ENCODE measurements around the gene TULP1. TPM values are rescaled to one million over a fixed set of nuclear protein-coding genes. Genes with fewer than 3 reads are reported as not detected.

Gene TULP1
- total and polyA plus RNA-seq, 2 of the 13 experiments (the other 11 are each of a cell fraction or from before 2014, with no cell fraction given), result not detected

- TF ChIP-seq HMGXB4 (CRISPR knock-in tag; IDR thresholded peaks at IDR 0.05; ENCODE audit: borderline replicate concordance in 1 of 2, low read depth in 1 of 2) (0 out of 4 replicates have a peak, but pooled peaks of 1 of the 2 experiments have one; percentile 39), ZBTB42 (CRISPR knock-in tag; IDR thresholded peaks at IDR 0.05) (peak; percentile 24), RFX3 (CRISPR knock-in tag; IDR thresholded peaks at IDR 0.05) (no peak), ZNF761 (CRISPR knock-in tag; conservative IDR thresholded peaks at IDR 0.05) (no peak), KLF12 (CRISPR knock-in tag; IDR thresholded peaks at IDR 0.05; ENCODE audit: borderline replicate concordance) (peak; percentile 58; the same call in 1 of the 2 replicates), ZBTB14 (CRISPR knock-in tag; IDR thresholded peaks at IDR 0.05) (no peak), ZNF10 (CRISPR knock-in tag; IDR thresholded peaks at IDR 0.05; ENCODE audit: borderline replicate concordance, low read depth) (no peak), ZNF660 (CRISPR knock-in tag; IDR thresholded peaks at IDR 0.05; ENCODE audit: borderline replicate concordance, low read depth) (no peak), NCOA1 (CRISPR knock-in tag; IDR thresholded peaks at IDR 0.05) (0 out of 2 replicates have a peak, but pooled peaks have one; percentile 41), ZNF547 (CRISPR knock-in tag; IDR thresholded peaks at IDR 0.05) (peak; percentile 96; the same call in 1 of the 2 replicates), STAG1 (CRISPR knock-in tag; IDR thresholded peaks at IDR 0.05) (peak; percentile 12; the same call in 1 of the 2 replicates), ZNF326 (CRISPR knock-in tag; IDR thresholded peaks at IDR 0.05; ENCODE audit: borderline replicate concordance) (no peak), POGZ (CRISPR knock-in tag; IDR thresholded peaks at IDR 0.05) (no peak), HNF1A (IDR thresholded peaks at IDR 0.05; ENCODE audit: low read depth) (no peak), HNF1A (CRISPR knock-in tag; IDR thresholded peaks at IDR 0.05; ENCODE audit: borderline replicate concordance) (no peak; the same call in 1 of the 2 replicates), ZNF607 (CRISPR knock-in tag; IDR thresholded peaks at IDR 0.05; ENCODE audit: borderline replicate concordance) (peak; percentile 94), THAP11 (CRISPR knock-in tag; IDR thresholded peaks at IDR 0.05) (peak; percentile 72), WIZ (CRISPR knock-in tag; IDR thresholded peaks at IDR 0.05) (0 out of 2 replicates have a peak, but pooled peaks have one; percentile 75), PHF8 (CRISPR knock-in tag; IDR thresholded peaks at IDR 0.05) (peak; percentile 79), SSRP1 (CRISPR knock-in tag; IDR thresholded peaks at IDR 0.05) (no peak), ZNF629 (CRISPR knock-in tag; conservative IDR thresholded peaks at IDR 0.05) (0 out of 2 replicates have a peak, but pooled peaks have one; percentile 23), IKZF1 (IDR thresholded peaks at IDR 0.05) (no peak), SOX5 (CRISPR knock-in tag; IDR thresholded peaks at IDR 0.05; ENCODE audit: borderline replicate concordance) (peak; percentile 61), ZNF34 (CRISPR knock-in tag; IDR thresholded peaks at IDR 0.05; ENCODE audit: borderline replicate concordance) (no peak)
These were observed 60.3 kb downstream of the TULP1 start, which contains the start of gene FANCE (continued) for GRCh38 chr6:35452183-35453090.
